Spleen (tissue), 11 donors: Measurements from ENCODE around the gene EPB41. TPM values are rescaled to one million over a fixed set of nuclear protein-coding genes. Genes with fewer than 3 reads are reported as not detected.
"Not testable (repeated sequence)": the region's sequence is repeated elsewhere in the genome, so short reads cannot be mapped to it uniquely, and the experiment has no call there.

Experiments used
- DNase-seq: peaks from one replicate; pipeline ENCODE4 v3.0.0-alpha.2; 2020
- H3K27ac ChIP-seq, 8 donors: fragments of 200-600 bp; sonication (generic) in 7 of 8; 1 replicate in 4 of 8; 2 replicates in 4 of 8; pipeline versions ENCODE4 v1.5.0 to v1.8.0; 2016 to 2021; ENCODE audit warnings: inconsistent platforms in 4 of 8, mild to moderate bottlenecking in 4 of 8, moderate library complexity in 1 of 8
- H3K27me3 ChIP-seq, 7 donors: fragments of 200-600 bp; sonication (generic) in 6 of 7; replicated peaks in 1 of 7; 1 replicate in 4 of 7; 2 replicates in 3 of 7; pipeline versions ENCODE4 v1.5.0 to v1.8.0; 2016 to 2021; ENCODE audit warnings: inconsistent platforms in 3 of 7, mild to moderate bottlenecking in 1 of 7
- H3K36me3 ChIP-seq, 6 donors: fragments of 200-600 bp; sonication (generic) in 5 of 6; 1 replicate in 4 of 6; 2 replicates in 2 of 6; pipeline versions ENCODE4 v1.5.0 to v1.8.0; 2016 to 2021; ENCODE audit warnings: inconsistent platforms in 2 of 6
- H3K4me1 ChIP-seq, 6 donors: fragments of 200-600 bp; sonication (generic) in 5 of 6; 1 replicate in 3 of 6; 2 replicates in 3 of 6; pipeline versions ENCODE4 v1.5.0 to v1.8.0; 2016 to 2021; ENCODE audit warnings: inconsistent platforms in 3 of 6
- H3K4me3 ChIP-seq, 8 donors: fragments of 200-600 bp; sonication (generic) in 7 of 8; 1 replicate in 4 of 8; 2 replicates in 4 of 8; pipeline versions ENCODE4 v1.5.0 to v1.8.0; 2016 to 2021; ENCODE audit warnings: inconsistent platforms in 4 of 8, mild to moderate bottlenecking in 4 of 8, moderate library complexity in 2 of 8
- H3K9me3 ChIP-seq, 8 donors: fragments of 200-600 bp; sonication (generic) in 7 of 8; 1 replicate in 4 of 8; 2 replicates in 4 of 8; pipeline versions ENCODE4 v1.5.0 to v1.8.0; 2016 to 2021; ENCODE audit warnings: inconsistent platforms in 4 of 8
- CTCF ChIP-seq, 11 experiments: fragments of 200-600 bp in 7 of 11; fragments of 450-650 bp in 4 of 11; sonication (generic) in 4 of 11; IDR thresholded peaks in 8 of 11; conservative IDR thresholded peaks in 3 of 11; 1 replicate in 7 of 11; 2 replicates in 4 of 11; pipeline versions ENCODE4 v1.4.0 to v1.8.0; 2016 to 2021; ENCODE audit warnings: antibody characterized with exemption in 11 of 11, inconsistent platforms in 4 of 11, mild to moderate bottlenecking in 1 of 11
- POLR2A ChIP-seq, 3 donors: fragments of 450-650 bp; IDR thresholded peaks; one replicate each; pipeline ENCODE4 v1.5.1; 2017; ENCODE audit warnings: antibody characterized with exemption in 3 of 3, mild to moderate bottlenecking in 1 of 3
- POLR2AphosphoS5 ChIP-seq, 3 donors: sonication (generic); formaldehyde crosslinking; IDR thresholded peaks; one replicate each; pipeline ENCODE4 v1.5.1; 2017; ENCODE audit warnings: antibody characterized with exemption in 3 of 3
- WGBS, 5 donors: extraction: QIAGEN DNeasy Blood & Tissue Kit in 3 of 5; methylation state at CpG; one replicate each; pipeline versions ENCODE4 v1.1.5 to v1.1.7; 2013 to 2018; 5-methylcytosine and 5-hydroxymethylcytosine counted together
- intact Hi-C: fragments of 100-400 bp; cut with DNase I; formaldehyde crosslinking; loops from one replicate; pipeline ENCODE4 v1.15.0; 2023; ENCODE audit warnings: low total_unique reads
- polyA plus RNA-seq, 3 donors: library from polyadenylated mRNA; stranded (reverse); fragments of 200-250 nt; gene quantifications; one replicate each; pipeline ENCODE4 v1.2.1, GENCODE V29; 2013
- total RNA-seq, 7 donors: library from RNA; depleted of rRNA in 3 of 7; stranded (reverse); fragments of >200 nt in 3 of 7; fragmentation: NEBNext Ultra II Directional in 4 of 7; extraction: Animal tissue kit (Norgen Biotek cat#: 25700) in 4 of 7; gene quantifications; one replicate each; pipeline versions ENCODE4 v1.1.0 to v1.2.1, GENCODE V29; 2016 to 2021
- donor health status: healthy with polysubstance abuse.
- donor health status: DM: no; HTN: no; CAD: no; lungs with moderate emphysema.
- donor health status: DM: no; HTN: no; CAD: no.
- donor health status: Bipolar disorder and iron deficiency.
- donor health status: healthy.
- donor health status: DM: no; HTN: no; CAD: no.
- donor health status: DM: yes; HTN: yes; CAD: no.

Gene EPB41
- total and polyA plus RNA-seq, 10 donors = 6.3 to 156 (median 58.8) TPM

DNA sequence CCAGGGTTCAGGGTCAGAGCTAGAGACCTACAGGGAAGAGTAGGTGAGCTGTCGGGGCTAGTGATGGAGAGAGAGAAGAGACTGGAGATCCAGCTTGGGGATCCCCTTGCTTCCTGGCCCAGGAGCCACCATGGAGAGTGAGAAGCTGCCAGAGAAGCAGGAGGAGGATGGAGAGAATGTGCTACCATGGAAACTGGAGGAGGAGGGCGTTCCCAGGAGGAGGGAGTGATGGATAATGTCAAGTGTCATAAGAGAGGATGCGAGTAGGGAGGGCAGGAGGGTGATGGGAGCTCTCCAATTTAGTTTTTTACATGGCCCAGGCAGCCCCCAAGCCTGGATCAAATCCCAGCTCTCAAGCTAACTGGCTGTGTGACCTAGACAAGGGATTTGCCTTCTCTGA is 46.5 kb upstream of the EPB41 start:
- H3K27me3 ChIP-seq = peaks cover 0 to 24% (median 0%) of the 10 kb centered on the region in 7 donors

GRCh38 chr1:28869952-28870351 is 44.4 kb upstream of the EPB41 start:
- Histone ChIP-seq H3K4me3 (no peak overlapping the region), H3K27ac (no peak overlapping the region), H3K9me3 (no peaks in the 10 kb centered on the region), H3K27me3 (peaks cover 0 to 24% (median 0%) of the 10 kb centered on the region in 7 donors), H3K36me3 (no peaks in the 10 kb centered on the region), H3K4me1 (no peaks in the 10 kb centered on the region)
- no peak for DNase-seq
- intact Hi-C loops = loop anchor here (10.0 kb wide), 1 partner anchor 355 kb away; no protein-coding TSS in a partner anchor
- no peak for TF ChIP-seq CTCF (IDR thresholded peaks at IDR 0.05 in 8 of 11, conservative IDR thresholded peaks at IDR 0.05 in 3 of 11)
- no peak for TF ChIP-seq POLR2AphosphoS5 (IDR thresholded peaks at IDR 0.05)
- TF ChIP-seq POLR2A (IDR thresholded peaks at IDR 0.05) = no peak
- 92 to 96% (median 94%) methylated on average over 5 of the region's 5 CpGs for WGBS, 5 donors

More for the DNA sequence above, 46.5 kb upstream of the EPB41 start:
- no peak overlapping the region for H3K4me3 ChIP-seq
- no peak for TF ChIP-seq POLR2AphosphoS5 (IDR thresholded peaks at IDR 0.05)
- no peak for TF ChIP-seq CTCF (IDR thresholded peaks at IDR 0.05 in 8 of 11, conservative IDR thresholded peaks at IDR 0.05 in 3 of 11)
- TF ChIP-seq POLR2A (IDR thresholded peaks at IDR 0.05) = no peak
- no peaks in the 10 kb centered on the region for H3K9me3 ChIP-seq
- DNase-seq = no peak
- WGBS, 5 donors = 67 to 84% (median 81%) methylated on average over 3 of the region's 3 CpGs
- H3K36me3 ChIP-seq = no peaks in the 10 kb centered on the region
- H3K27ac ChIP-seq = no peak overlapping the region
- H3K4me1 ChIP-seq = no peaks in the 10 kb centered on the region
- intact Hi-C loops = no loop called here

GRCh38 chr1:28871631-28872401 is 42.6 kb upstream of the EPB41 start:
- 81 to 96% (median 88%) methylated on average over 10 to 12 of the region's 12 CpGs for WGBS, 5 donors
- intact Hi-C loops = loop anchor here (10.0 kb wide), 1 partner anchor 357 kb away; no protein-coding TSS in a partner anchor
- no peaks in the 10 kb centered on the region for H3K9me3 ChIP-seq
- no peak for TF ChIP-seq POLR2A (IDR thresholded peaks at IDR 0.05)
- no peak for TF ChIP-seq CTCF (IDR thresholded peaks at IDR 0.05 in 8 of 11, conservative IDR thresholded peaks at IDR 0.05 in 3 of 11)
- no peak for TF ChIP-seq POLR2AphosphoS5 (IDR thresholded peaks at IDR 0.05)
- H3K27ac ChIP-seq = no peak overlapping the region
- no peaks in the 10 kb centered on the region for H3K36me3 ChIP-seq
- no peak overlapping the region for H3K4me3 ChIP-seq
- peaks cover 0 to 24% (median 0%) of the 10 kb centered on the region in 7 donors for H3K27me3 ChIP-seq
- H3K4me1 ChIP-seq = no peaks in the 10 kb centered on the region
- DNase-seq = no peak

DNA sequence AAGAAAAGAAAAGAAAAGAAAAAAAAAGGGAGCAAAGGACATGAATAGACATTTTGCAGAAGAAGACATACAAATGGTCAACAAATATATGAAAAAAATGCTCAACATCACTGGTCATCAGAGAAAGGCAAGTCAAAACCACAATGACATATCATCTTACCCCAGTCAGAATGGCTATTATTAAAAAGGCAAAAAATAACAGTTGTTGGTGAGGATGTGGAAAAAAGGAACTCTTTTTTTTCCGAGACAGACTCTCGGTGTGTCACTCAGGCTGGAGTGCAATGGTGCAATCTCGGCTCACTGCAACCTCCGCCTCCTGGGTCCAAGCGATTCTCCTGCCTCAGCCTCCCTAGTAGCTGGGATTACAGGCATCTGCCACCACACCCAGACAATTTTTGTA is 39.2 kb upstream of the EPB41 start:
- intact Hi-C loops = loop anchor here (5.0 to 10.0 kb wide), 2 partner anchors 88 to 360 kb away; no protein-coding TSS in a partner anchor
- H3K4me3 ChIP-seq, H3K36me3 ChIP-seq, H3K27me3 ChIP-seq, H3K4me1 ChIP-seq, DNase-seq, H3K9me3 ChIP-seq, H3K27ac ChIP-seq: not testable (repeated sequence)
- 11 to 44% (median 28%) methylated on average over 5 of the region's 5 CpGs for WGBS, 5 donors
